ENCODE results near the gene AMN1.

AMN1 gene

DNA sequence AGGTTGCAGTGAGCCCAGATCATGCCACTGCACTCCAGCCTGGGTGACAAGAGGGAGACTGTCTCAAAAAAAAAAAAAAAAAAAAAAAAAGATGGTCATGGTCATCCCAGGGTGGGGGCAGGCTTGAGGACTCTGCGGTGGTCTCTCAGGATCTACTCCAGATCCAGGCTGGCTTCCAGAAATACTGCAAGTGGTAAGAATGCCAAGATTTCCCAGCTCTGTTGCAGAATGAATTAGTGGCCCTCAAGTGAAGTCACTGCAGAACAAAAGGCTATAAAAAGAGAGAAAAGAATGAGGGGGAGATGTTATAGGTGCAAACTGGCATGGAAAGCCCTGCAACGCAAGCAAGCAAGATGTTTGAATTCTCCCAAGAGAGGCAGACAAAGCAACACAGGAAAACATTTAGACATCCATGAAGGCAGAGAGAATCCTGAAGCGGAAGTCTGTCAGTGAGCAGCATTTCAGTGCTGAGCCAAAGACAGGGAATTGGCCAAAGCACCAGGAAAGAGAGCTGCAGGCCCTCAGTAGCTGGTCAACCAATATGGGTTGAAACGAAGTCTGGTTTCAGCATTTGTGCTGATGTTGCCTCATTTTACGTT is 101.3 kb downstream of the AMN1 start:
- no peak for DNase-seq

DNA sequence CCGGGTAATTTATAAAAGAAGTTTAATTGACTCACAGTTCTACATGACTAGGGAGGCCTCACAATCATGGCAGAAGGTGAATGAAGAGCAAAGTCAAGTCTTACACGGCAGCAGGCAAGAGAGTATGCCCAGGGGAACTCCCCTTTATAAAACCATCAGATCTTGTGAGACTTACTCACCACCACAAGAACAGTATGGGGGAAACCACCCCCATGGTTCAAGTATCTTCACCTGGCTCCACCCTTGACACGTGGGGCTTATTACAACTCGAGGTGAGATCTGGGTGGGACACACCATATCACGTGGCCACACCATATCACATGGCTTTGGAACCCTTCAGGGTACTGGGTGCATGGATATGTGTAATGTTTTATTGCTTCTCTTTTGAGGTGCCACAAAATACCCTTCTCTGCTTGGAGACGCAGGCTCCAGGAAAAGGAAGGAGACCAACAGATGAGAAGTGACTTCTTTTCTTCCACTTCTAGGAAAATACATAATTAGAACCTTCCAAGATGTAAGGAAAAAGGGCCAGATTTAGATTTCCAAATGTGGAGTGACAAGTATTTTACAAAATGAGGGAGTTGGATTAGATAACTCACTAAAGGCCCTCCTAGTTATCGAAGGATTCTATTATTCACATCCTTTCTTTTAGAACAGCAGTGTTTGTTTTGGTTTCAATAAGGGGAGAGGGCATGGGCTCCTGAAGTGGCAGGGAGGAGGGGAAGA is 102.4 kb downstream of the AMN1 start:
- no peak for DNase-seq

DNA sequence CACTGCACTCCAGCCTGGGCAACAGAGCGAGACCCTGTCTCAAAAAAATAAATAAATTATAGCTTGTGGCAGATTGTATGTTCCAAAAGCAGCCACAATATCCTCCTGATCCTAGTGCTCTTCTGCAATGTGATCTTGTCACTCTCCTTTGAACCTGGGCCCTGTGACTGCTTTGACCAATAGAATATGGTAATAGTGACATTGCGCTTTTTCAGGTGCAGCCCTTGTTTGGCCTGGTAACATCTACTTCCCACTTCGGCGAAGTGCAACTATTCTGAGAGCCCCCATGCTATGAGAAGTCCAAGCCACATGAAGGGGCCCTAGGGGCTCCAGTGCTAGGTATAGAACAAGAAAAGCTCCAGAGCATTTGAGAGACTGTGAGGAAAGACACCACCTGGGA is 106.8 kb downstream of the AMN1 start:
- no peak for DNase-seq

All from CD4-positive, alpha-beta T cell treated with Interferon gamma for 1 hour (primary cell).